GM20000 (cell line): ENCODE data around the gene KCNC2.

Source experiments
- DNase-seq: peaks from one replicate; pipeline ENCODE4 v3.0.0; 2012; ENCODE audit warnings: low spot score
- CTCF ChIP-seq: IDR thresholded peaks from 2 replicates; pipeline ENCODE4 v1.5.1; 2012; ENCODE audit warnings: mild to moderate bottlenecking, control low read depth; ENCODE audit errors: extremely low read depth, missing control alignments

KCNC2 gene

GRCh38 chr12:75208856-75209811 lies 505 bp downstream of the KCNC2 start:
- no peak for TF ChIP-seq CTCF
- peak; percentile 41 for DNase-seq

GRCh38 chr12:75207338-75208083 lies 2.1 kb downstream of the KCNC2 start:
- TF ChIP-seq CTCF: no peak
- peak; percentile 17 for DNase-seq

GRCh38 chr12:75205558-75205957 lies 4.1 kb downstream of the KCNC2 start:
- no peak for TF ChIP-seq CTCF
- no peak for DNase-seq

GRCh38 chr12:75196865-75197264 lies 12.8 kb downstream of the KCNC2 start:
- no peak for DNase-seq
- no peak for TF ChIP-seq CTCF

- no peak for DNase-seq
- no peak for TF ChIP-seq CTCF
Observed at GRCh38 chr12:75196408-75196807, 13.2 kb downstream of the KCNC2 start.

GRCh38 chr12:75194250-75194649 lies 15.4 kb downstream of the KCNC2 start:
- no peak for TF ChIP-seq CTCF
- no peak for DNase-seq

GRCh38 chr12:75192196-75192595 lies 17.4 kb downstream of the KCNC2 start:
- TF ChIP-seq CTCF: no peak

More at GRCh38 chr12:75192196-75192595, 17.4 kb downstream of the KCNC2 start:
- DNase-seq: no peak
